CD14-positive monocyte (primary cell): ENCODE results near the gene PTCD1. TPM values are rescaled to one million over a fixed set of nuclear protein-coding genes. Genes with fewer than 3 reads are reported as not detected.

Experiments
- DNase-seq, 3 donors: peaks; one replicate each; pipeline ENCODE4 v3.0.0-alpha.2; 2011 to 2022
- H2AFZ ChIP-seq: 2 replicates; pipeline ENCODE4 v1.6.0; 2012; ENCODE audit warnings: mild to moderate bottlenecking, low read depth, low read length, inconsistent platforms; ENCODE audit not compliant: insufficient read depth, poor library complexity, severe bottlenecking
- H3K27ac ChIP-seq, 2 donors: 1 replicate in 1 of 2; 2 replicates in 1 of 2; pipeline ENCODE4 v1.5.1; 2012 to 2013; ENCODE audit warnings: low read length in 2 of 2, control low read depth in 1 of 2, inconsistent platforms in 1 of 2, low read depth in 1 of 2, mild to moderate bottlenecking in 1 of 2
- H3K27me3 ChIP-seq, 2 donors: one replicate each; pipeline versions ENCODE4 v1.6.0 to v1.6.1; 2011 to 2013; ENCODE audit warnings: low read length in 2 of 2; ENCODE audit not compliant: control insufficient read depth in 2 of 2, insufficient read depth in 2 of 2
- H3K36me3 ChIP-seq, 2 donors: replicated peaks in 1 of 2; 1 replicate in 1 of 2; 2 replicates in 1 of 2; pipeline versions ENCODE4 v1.5.1 to v1.6.1; 2012 to 2013; ENCODE audit warnings: low read length in 2 of 2, control low read depth in 1 of 2, inconsistent platforms in 1 of 2, mild to moderate bottlenecking in 1 of 2; ENCODE audit not compliant: insufficient read depth in 2 of 2, control insufficient read depth in 1 of 2
- H3K4me1 ChIP-seq, 2 donors: 1 replicate in 1 of 2; 2 replicates in 1 of 2; pipeline versions ENCODE4 v1.5.1 to v1.6.1; 2012 to 2013; ENCODE audit warnings: low read length in 2 of 2, control low read depth in 1 of 2, inconsistent platforms in 1 of 2, mild to moderate bottlenecking in 1 of 2, moderate library complexity in 1 of 2; ENCODE audit not compliant: insufficient read depth in 2 of 2, control insufficient read depth in 1 of 2
- H3K4me2 ChIP-seq: replicated peaks from 2 replicates; pipeline ENCODE3; 2012; ENCODE audit warnings: low read length, moderate library complexity, mild to moderate bottlenecking; ENCODE audit not compliant: poor library complexity, severe bottlenecking; ENCODE audit errors: extremely low read depth
- H3K4me3 ChIP-seq, 3 experiments: fragments of 200-600 bp in 1 of 3; sonication (generic) in 1 of 3; replicated peaks in 1 of 3; 1 replicate in 2 of 3; 2 replicates in 1 of 3; pipeline ENCODE4 v1.5.1; 2011 to 2013; ENCODE audit warnings: low read length in 3 of 3, mild to moderate bottlenecking in 3 of 3, control low read depth in 2 of 3, low read depth in 2 of 3, inconsistent platforms in 1 of 3, moderate library complexity in 1 of 3
- H3K79me2 ChIP-seq: 2 replicates; pipeline ENCODE4 v1.6.0; 2012; ENCODE audit warnings: mild to moderate bottlenecking, control low read depth, inconsistent platforms, low read length, moderate library complexity; ENCODE audit not compliant: insufficient read depth
- H3K9ac ChIP-seq: 2 replicates; pipeline ENCODE4 v1.6.0; 2017; ENCODE audit warnings: low read length, mild to moderate bottlenecking; ENCODE audit not compliant: insufficient read depth, poor library complexity, severe bottlenecking
- H3K9me3 ChIP-seq, 2 donors: replicated peaks in 1 of 2; 1 replicate in 1 of 2; 2 replicates in 1 of 2; pipeline versions ENCODE4 v1.5.1 to v1.6.1; 2012 to 2013; ENCODE audit warnings: low read length in 2 of 2, control low read depth in 1 of 2; ENCODE audit not compliant: control insufficient read depth in 1 of 2, insufficient read depth in 1 of 2
- H4K20me1 ChIP-seq: 2 replicates; pipeline ENCODE4 v1.6.0; 2012; ENCODE audit warnings: mild to moderate bottlenecking, low read length, control low read depth, moderate library complexity; ENCODE audit not compliant: insufficient read depth
- H3K27ac Mint-ChIP-seq, 7 donors: one replicate each; pipeline ENCODE4 v1.8.0; 2020; ENCODE audit warnings: mild to moderate bottlenecking in 7 of 7, mixed read lengths in 7 of 7, moderate library complexity in 6 of 7, inconsistent platforms in 2 of 7
- H3K27me3 Mint-ChIP-seq, 3 donors: one replicate each; pipeline ENCODE4 v1.8.0; 2021 to 2022; ENCODE audit warnings: low read depth in 3 of 3, mild to moderate bottlenecking in 3 of 3, mixed read lengths in 3 of 3, moderate library complexity in 3 of 3, inconsistent platforms in 1 of 3
- H3K36me3 Mint-ChIP-seq, 2 donors: one replicate each; pipeline ENCODE4 v1.8.0; 2020; ENCODE audit warnings: mixed read lengths in 2 of 2, inconsistent platforms in 1 of 2, mild to moderate bottlenecking in 1 of 2
- H3K4me1 Mint-ChIP-seq: one replicate; pipeline ENCODE4 v1.8.0; 2020; ENCODE audit warnings: mild to moderate bottlenecking, mixed read lengths
- H3K4me3 Mint-ChIP-seq, 2 donors: one replicate each; pipeline ENCODE4 v1.8.0; 2020; ENCODE audit warnings: mild to moderate bottlenecking in 2 of 2, mixed read lengths in 2 of 2, moderate library complexity in 1 of 2
- H3K9me3 Mint-ChIP-seq, 7 donors: one replicate each; pipeline ENCODE4 v1.8.0; 2020 to 2022; ENCODE audit warnings: mixed read lengths in 7 of 7, mild to moderate bottlenecking in 6 of 7, moderate library complexity in 6 of 7, inconsistent platforms in 2 of 7
- WGBS: methylation state at CpG from one replicate; pipeline ENCODE4 v1.1.5; 2013; ENCODE audit warnings: missing lambda C conversion rate; ENCODE audit not compliant: insufficient coverage; 5-methylcytosine and 5-hydroxymethylcytosine counted together
- intact Hi-C, 2 donors: fragments of 100-400 bp; cut with micrococcal nuclease; formaldehyde crosslinking; loops; one replicate each; pipeline versions ENCODE4 v1.15.0 to v1.15.1; 2023
- polyA plus RNA-seq, 3 donors: library from polyadenylated mRNA; depleted of rRNA in 1 of 3; unstranded in 2 of 3; stranded (reverse) in 1 of 3; fragments of 300-500 nt in 2 of 3; fragments of >200 nt in 1 of 3; fragmentation: Illumina TruSeq in 2 of 3; gene quantifications; 1 replicate in 2 of 3; 2 replicates in 1 of 3; pipeline ENCODE4 v1.2.3, GENCODE V29; 2012 to 2021
- TF ChIP-seq, protein P1 (sequence below): fragments of 200-600 bp; IDR thresholded peaks from one replicate; pipeline ENCODE4 v1.8.0; 2022; ENCODE audit warnings: antibody characterized with exemption, mild to moderate bottlenecking

The PTCD1 gene
- polyA plus RNA-seq, 3 donors: 0.74 to 4.3 (median 1.6) TPM

DNA sequence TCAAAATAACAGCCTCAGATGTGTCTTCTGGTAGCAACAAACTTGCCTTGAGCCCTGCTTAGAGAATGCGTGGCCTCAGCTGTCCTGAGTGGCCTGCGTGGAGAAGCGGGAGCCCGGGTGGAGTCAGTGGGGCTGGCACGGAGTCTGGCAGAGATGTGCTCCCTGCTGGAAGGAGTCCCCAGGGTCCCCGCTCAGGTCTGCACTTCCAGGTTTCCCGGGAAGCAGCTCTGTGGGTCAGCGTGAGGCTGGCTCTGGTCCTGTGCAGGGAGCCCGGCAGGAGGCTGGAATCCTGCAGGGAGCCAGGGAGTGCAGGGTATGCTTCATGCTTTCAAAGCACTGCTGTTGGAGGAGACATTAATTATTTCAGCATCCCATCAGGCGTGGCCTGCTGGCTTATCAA is 10.3 kb upstream of the PTCD1 start:
- Mint-ChIP-seq H3K27ac (peak overlapping the region in 3 of 7 donors; percentile 56 to 75 (median 57)), H3K27me3 (peaks cover 0 to 1% (median 0%) of the 10 kb centered on the region in 3 donors), H3K4me1 (no peaks in the 10 kb centered on the region), H3K36me3 (peaks cover 69 to 92% of the 10 kb centered on the region in 2 donors), H3K4me3 (no peak overlapping the region), H3K9me3 (peaks cover 0 to 2% (median 0%) of the 10 kb centered on the region in 7 donors)
- no peak overlapping the region for H3K9ac ChIP-seq
- H3K4me3 ChIP-seq: no peak overlapping the region
- no peaks in the 10 kb centered on the region for H3K27me3 ChIP-seq
- no peak for DNase-seq
- H3K4me2 ChIP-seq: no peak overlapping the region
- TF ChIP-seq, protein P1, sequence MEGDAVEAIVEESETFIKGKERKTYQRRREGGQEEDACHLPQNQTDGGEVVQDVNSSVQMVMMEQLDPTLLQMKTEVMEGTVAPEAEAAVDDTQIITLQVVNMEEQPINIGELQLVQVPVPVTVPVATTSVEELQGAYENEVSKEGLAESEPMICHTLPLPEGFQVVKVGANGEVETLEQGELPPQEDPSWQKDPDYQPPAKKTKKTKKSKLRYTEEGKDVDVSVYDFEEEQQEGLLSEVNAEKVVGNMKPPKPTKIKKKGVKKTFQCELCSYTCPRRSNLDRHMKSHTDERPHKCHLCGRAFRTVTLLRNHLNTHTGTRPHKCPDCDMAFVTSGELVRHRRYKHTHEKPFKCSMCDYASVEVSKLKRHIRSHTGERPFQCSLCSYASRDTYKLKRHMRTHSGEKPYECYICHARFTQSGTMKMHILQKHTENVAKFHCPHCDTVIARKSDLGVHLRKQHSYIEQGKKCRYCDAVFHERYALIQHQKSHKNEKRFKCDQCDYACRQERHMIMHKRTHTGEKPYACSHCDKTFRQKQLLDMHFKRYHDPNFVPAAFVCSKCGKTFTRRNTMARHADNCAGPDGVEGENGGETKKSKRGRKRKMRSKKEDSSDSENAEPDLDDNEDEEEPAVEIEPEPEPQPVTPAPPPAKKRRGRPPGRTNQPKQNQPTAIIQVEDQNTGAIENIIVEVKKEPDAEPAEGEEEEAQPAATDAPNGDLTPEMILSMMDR: no peak
- peaks cover 15% of the 10 kb centered on the region for H4K20me1 ChIP-seq
- H3K27ac ChIP-seq: no peak overlapping the region
- intact Hi-C loops: no loop called here
- no peaks in the 10 kb centered on the region for H3K9me3 ChIP-seq
- H3K36me3 ChIP-seq: peaks cover 83 to 98% of the 10 kb centered on the region in 2 donors
- peaks cover 1% of the 10 kb centered on the region for H3K79me2 ChIP-seq
- no peak overlapping the region for H2AFZ ChIP-seq
- no peaks in the 10 kb centered on the region for H3K4me1 ChIP-seq
- WGBS: 97% methylated on average over 9 of the region's 10 CpGs

GRCh38 chr7:99447943-99448342 is 9.3 kb upstream of the PTCD1 start:
- H3K4me1 Mint-ChIP-seq: no peaks in the 10 kb centered on the region
- H3K4me3 Mint-ChIP-seq: no peak overlapping the region
- no peak overlapping the region for H3K27ac Mint-ChIP-seq
- DNase-seq: no peak
- intact Hi-C loops: no loop called here
- peaks cover 69 to 92% of the 10 kb centered on the region in 2 donors for H3K36me3 Mint-ChIP-seq
- Histone ChIP-seq H3K36me3 (peaks cover 77 to 98% of the 10 kb centered on the region in 2 donors), H3K4me3 (no peak overlapping the region), H3K27ac (no peak overlapping the region), H3K9me3 (no peaks in the 10 kb centered on the region), H3K79me2 (peaks cover 3% of the 10 kb centered on the region), H4K20me1 (peaks cover 9% of the 10 kb centered on the region), H3K4me2 (no peak overlapping the region), H3K4me1 (no peaks in the 10 kb centered on the region), H3K27me3 (no peaks in the 10 kb centered on the region), H3K9ac (no peak overlapping the region), H2AFZ (no peak overlapping the region)
- H3K9me3 Mint-ChIP-seq: peaks cover 0 to 2% (median 0%) of the 10 kb centered on the region in 7 donors
- TF ChIP-seq, protein P1: no peak
- H3K27me3 Mint-ChIP-seq: peaks cover 0 to 1% (median 0%) of the 10 kb centered on the region in 3 donors
- 98% methylated on average over 6 of the region's 10 CpGs for WGBS
